HepG2 (cell line): ENCODE measurements around the gene DCN. TPM values are rescaled to one million over a fixed set of nuclear protein-coding genes. Genes with fewer than 3 reads are reported as not detected.
"Not testable (repeated sequence)": the region's sequence is repeated elsewhere in the genome, so short reads cannot be mapped to it uniquely, and the experiment has no call there.

Experiments
- ATAC-seq: fragments of 200-7000 bp; cut with Tn5 transposase; 3 replicates; pipeline ENCODE4 v1.9.1; 2020; ENCODE audit warnings: mild to moderate bottlenecking, moderate library complexity
- BruUV-seq: library from RNA; stranded (reverse); fragments of 400-500 nt; replicated peaks from 2 replicates; lab custom pipeline; 2021; lab: Mats Ljungman, UMichigan
- CTCF ChIA-PET: fragments of 300-600 bp; formaldehyde crosslinking; extraction: SDS; loops from one replicate; lab custom pipeline; 2021; ENCODE audit warnings: low total read pairs, inconsistent platforms, low intra/inter-chr PET ratio; lab: Yijun Ruan, JAX
- POLR2A ChIA-PET: fragments of 350-600 bp; sonication (Branson Sonifier 250); formaldehyde crosslinking; loops from one replicate; lab custom pipeline; 2020; ENCODE audit warnings: antibody characterized with exemption, inconsistent platforms; lab: Yijun Ruan, JAX
- DNase-seq: peaks from one replicate; pipeline ENCODE4 v3.0.0-alpha.2; 2015; ENCODE audit warnings: low spot score
- FAIRE-seq: peaks from 3 replicates; lab custom pipeline; 2011; peaks lifted over from hg19 to GRCh38; lab: Jason Lieb, UNC
- H2AFZ ChIP-seq: one replicate; pipeline ENCODE4 v1.6.1; 2011; ENCODE audit warnings: low read length, inconsistent platforms
- H3K27ac ChIP-seq: fragments of 300-600 bp; 3 replicates; pipeline ENCODE4 v1.8.0; 2011; ENCODE audit warnings: mixed run types, mild to moderate bottlenecking, mixed read lengths, low read length, inconsistent platforms; ENCODE audit not compliant: insufficient read depth; ENCODE audit errors: extremely low read length
- H3K27me3 ChIP-seq, 2 experiments: fragments of 200-600 bp in 1 of 2; 2 replicates in 1 of 2; 3 replicates in 1 of 2; pipeline versions ENCODE4 v1.6.0 to v1.8.0; 2011; ENCODE audit warnings: low read length in 2 of 2, mild to moderate bottlenecking in 2 of 2, moderate library complexity in 2 of 2, inconsistent platforms in 1 of 2; ENCODE audit not compliant: insufficient read depth in 2 of 2, control insufficient read depth in 1 of 2
- H3K36me3 ChIP-seq, 2 experiments: fragments of 200-600 bp in 1 of 2; replicated peaks in 1 of 2; 2 replicates in 1 of 2; 3 replicates in 1 of 2; pipeline versions ENCODE4 v1.5.1 to v1.8.0; 2011; ENCODE audit warnings: low read length in 2 of 2, inconsistent platforms in 1 of 2; ENCODE audit not compliant: insufficient read depth in 2 of 2, control insufficient read depth in 1 of 2
- H3K4me1 ChIP-seq: 2 replicates; pipeline ENCODE4 v1.5.1; 2012; ENCODE audit warnings: low read length, inconsistent platforms; ENCODE audit not compliant: insufficient read depth
- H3K4me2 ChIP-seq: 2 replicates; pipeline ENCODE4 v1.6.0; 2011; ENCODE audit warnings: low read depth, low read length, inconsistent platforms
- H3K4me3 ChIP-seq, 3 experiments: fragments of 200-600 bp in 1 of 3; sonication (generic), shearing (Covaris generic) in 1 of 3; replicated peaks in 1 of 3; 2 replicates each; pipeline ENCODE4 v1.5.1; 2011 to 2016; ENCODE audit warnings: low read length in 3 of 3, inconsistent platforms in 2 of 3, low read depth in 2 of 3, mild to moderate bottlenecking in 2 of 3, control low read depth in 1 of 3, mixed read lengths in 1 of 3; ENCODE audit not compliant: insufficient read depth in 1 of 3
- H3K79me2 ChIP-seq: one replicate; pipeline ENCODE4 v1.6.1; 2011; ENCODE audit warnings: low read length, inconsistent platforms; ENCODE audit not compliant: insufficient read depth
- H3K9ac ChIP-seq: 2 replicates; pipeline ENCODE4 v1.6.0; 2011; ENCODE audit warnings: mild to moderate bottlenecking, low read depth, low read length, inconsistent platforms; ENCODE audit not compliant: insufficient read depth
- H3K9me3 ChIP-seq: 2 replicates; pipeline ENCODE4 v1.5.1; 2012; ENCODE audit warnings: mild to moderate bottlenecking, low read length
- H4K20me1 ChIP-seq: 2 replicates; pipeline ENCODE4 v1.6.0; 2011; ENCODE audit warnings: inconsistent platforms, mild to moderate bottlenecking, low read length, moderate library complexity; ENCODE audit not compliant: insufficient read depth
- AGO2 ChIP-seq: fragments of 200-400 bp; formaldehyde crosslinking; optimal IDR thresholded peaks from 2 replicates; pipeline ENCODE3; 2017; ENCODE audit warnings: mild to moderate bottlenecking, low read depth, low read length, moderate library complexity
- AHR ChIP-seq: IDR thresholded peaks from 2 replicates; pipeline ENCODE4 v1.6.1; 2018; ENCODE audit warnings: missing genetic modification reagents, missing compliant biosample characterization
- ARHGAP35 ChIP-seq: sonication (generic); formaldehyde crosslinking; IDR thresholded peaks from 2 replicates; pipeline ENCODE4 v1.9.0; 2022; ENCODE audit warnings: mild to moderate bottlenecking, inconsistent platforms, moderate library complexity, missing genetic modification reagents, borderline replicate concordance
- ATAD3A ChIP-seq: sonication (generic); formaldehyde crosslinking; IDR thresholded peaks from 2 replicates; pipeline ENCODE4 v1.4.0; 2020; ENCODE audit warnings: missing genetic modification reagents
- CBX1 ChIP-seq: IDR thresholded peaks from one replicate; pipeline ENCODE4 v1.6.1; 2016; ENCODE audit warnings: antibody characterized with exemption, low read depth
- GABPB1 ChIP-seq: IDR thresholded peaks from 2 replicates; pipeline ENCODE4 v1.6.1; 2016; ENCODE audit warnings: mild to moderate bottlenecking, missing genetic modification reagents, moderate library complexity, missing compliant biosample characterization
- HMGA1 ChIP-seq: sonication (generic); formaldehyde crosslinking; conservative IDR thresholded peaks from 2 replicates; pipeline ENCODE4 v1.4.0; 2020; ENCODE audit warnings: missing genetic modification reagents
- JUN ChIP-seq: sonication (generic); formaldehyde crosslinking; IDR thresholded peaks from 2 replicates; pipeline ENCODE4 v1.4.0; 2020; ENCODE audit warnings: mild to moderate bottlenecking, missing genetic modification reagents
- MED8 ChIP-seq: sonication (generic); formaldehyde crosslinking; IDR thresholded peaks from 2 replicates; pipeline ENCODE4 v1.8.1; 2023; ENCODE audit warnings: mild to moderate bottlenecking, missing genetic modification reagents; ENCODE audit not compliant: insufficient replicate concordance
- MEIS2 ChIP-seq: sonication (generic); formaldehyde crosslinking; IDR thresholded peaks from 2 replicates; pipeline ENCODE4 v1.9.0; 2021; ENCODE audit warnings: mild to moderate bottlenecking, missing genetic modification reagents
- MYC ChIP-seq: sonication (generic); formaldehyde crosslinking; IDR thresholded peaks from 2 replicates; pipeline ENCODE4 v1.9.0; 2021; ENCODE audit warnings: missing genetic modification reagents, borderline replicate concordance
- NFATC3 ChIP-seq: sonication (generic); formaldehyde crosslinking; IDR thresholded peaks from 2 replicates; pipeline ENCODE4 v1.5.1; 2020; ENCODE audit warnings: mild to moderate bottlenecking, missing genetic modification reagents
- PHF5A ChIP-seq: IDR thresholded peaks from one replicate; pipeline ENCODE4 v1.6.1; 2018; ENCODE audit warnings: low read depth, missing genetic modification reagents; ENCODE audit not compliant: unreplicated experiment
- SNAPC2 ChIP-seq: sonication (generic); formaldehyde crosslinking; IDR thresholded peaks from 2 replicates; pipeline ENCODE4 v1.8.1; 2022; ENCODE audit warnings: mild to moderate bottlenecking, missing genetic modification reagents
- TEAD3 ChIP-seq: optimal IDR thresholded peaks from 2 replicates; pipeline ENCODE3; 2016; ENCODE audit warnings: borderline replicate concordance
- ZIK1 ChIP-seq: sonication (generic); formaldehyde crosslinking; IDR thresholded peaks from 2 replicates; pipeline ENCODE4 v1.5.0; 2020; ENCODE audit warnings: mild to moderate bottlenecking, low read depth, missing genetic modification reagents, borderline replicate concordance
- ZNF160 ChIP-seq: sonication (generic); formaldehyde crosslinking; IDR thresholded peaks from 2 replicates; pipeline ENCODE4 v1.8.0; 2022; ENCODE audit warnings: mild to moderate bottlenecking, inconsistent platforms, missing genetic modification reagents
- ZNF276 ChIP-seq: sonication (generic); formaldehyde crosslinking; IDR thresholded peaks from 2 replicates; pipeline ENCODE4 v1.4.0; 2020; ENCODE audit warnings: mild to moderate bottlenecking, low read depth, missing genetic modification reagents
- ZNF567 ChIP-seq: sonication (generic); formaldehyde crosslinking; IDR thresholded peaks from 2 replicates; pipeline ENCODE4 v1.8.1; 2023; ENCODE audit warnings: mild to moderate bottlenecking, missing genetic modification reagents, borderline replicate concordance
- ZNF644 ChIP-seq: IDR thresholded peaks from 2 replicates; pipeline ENCODE4 v1.6.1; 2016; ENCODE audit warnings: low read depth
- in situ Hi-C: cut with HindIII; loops from 2 replicates; pipeline ENCODE4 v1.10.0; 2017; ENCODE audit warnings: low pct_unique_long_range_greater_than_20kb; ENCODE audit not compliant: extremely low pct_ligation_motif_present
- intact Hi-C: fragments of 100-400 bp; cut with micrococcal nuclease; formaldehyde crosslinking; loops from one replicate; pipeline ENCODE4 v1.10.0; 2022; ENCODE audit not compliant: unreplicated experiment
- polyA plus RNA-seq, 8 experiments: library from polyadenylated mRNA; depleted of rRNA in 3 of 8; stranded (reverse) in 7 of 8; unstranded in 1 of 8; fragments of >200 nt; fragmentation: Illumina TruSeq in 4 of 8; extraction: Trizol in 4 of 8; gene quantifications; 2 replicates each; pipeline versions ENCODE4 v1.2.1 to v1.2.3, GENCODE V29; 2011 to 2016; ENCODE audit warnings: low read depth in 4 of 8, missing spikeins in 1 of 8, mixed read lengths in 1 of 8; ENCODE audit not compliant: insufficient read depth in 1 of 8
- total RNA-seq, 5 experiments: library from RNA; depleted of rRNA; stranded (reverse); fragments of >200 nt; fragmentation: Illumina TruSeq; extraction: Trizol; gene quantifications; 2 replicates each; pipeline ENCODE4 v1.2.3, GENCODE V29; 2016; ENCODE audit warnings: low read depth in 1 of 5

Gene DCN
- total and polyA plus RNA-seq, 2 of the 13 experiments (the other 11 are each of a cell fraction or from before 2014, with no cell fraction given), result not detected

- H3K4me3 ChIP-seq, result no peak overlapping the region
- no peak overlapping the region for H3K9ac ChIP-seq
- no peak overlapping the region for H3K4me2 ChIP-seq
- H4K20me1 ChIP-seq, result no peaks in the 10 kb centered on the region
- FAIRE-seq, result no peak
- H3K79me2 ChIP-seq, result no peaks in the 10 kb centered on the region
- ChIA-PET CTCF (no interaction called here), POLR2A (no interaction called here)
- H3K27me3 ChIP-seq, result no peaks in the 10 kb centered on the region; a peak in 1 of 5 replicates
- no peaks in the 10 kb centered on the region for H3K4me1 ChIP-seq
- DNase-seq, result no peak
- intact Hi-C loops (no loop called here), in situ Hi-C loops (no loop called here)
- TF ChIP-seq JUN (CRISPR knock-in tag) (no peak), NFATC3 (CRISPR knock-in tag) (no peak), AHR (no peak), ZNF276 (CRISPR knock-in tag) (no peak), MYC (CRISPR knock-in tag) (no peak), CBX1 (no peak), MED8 (CRISPR knock-in tag) (no peak), ZNF644 (CRISPR knock-in tag) (no peak), ZIK1 (CRISPR knock-in tag) (no peak), ZNF160 (CRISPR knock-in tag) (no peak), PHF5A (CRISPR knock-in tag) (no peak), TEAD3 (CRISPR knock-in tag) (no peak), GABPB1 (no peak), ARHGAP35 (CRISPR knock-in tag) (no peak), SNAPC2 (no peak), AGO2 (no peak), HMGA1 (CRISPR knock-in tag) (no peak), MEIS2 (CRISPR knock-in tag) (no peak), ATAD3A (no peak), ZNF567 (no peak)
- no TSS peak for BruUV-seq
- no peak overlapping the region for H3K27ac ChIP-seq
- peaks cover 12% of the 10 kb centered on the region; the same call in 1 of the 2 replicates for H3K9me3 ChIP-seq
- no peak for ATAC-seq
- H2AFZ ChIP-seq, result no peak overlapping the region
- H3K36me3 ChIP-seq, result no peaks in the 10 kb centered on the region
Measured at GRCh38 chr12:91210144-91210543, 27.5 kb upstream of the DCN start.

- FAIRE-seq, CTCF ChIA-PET: not testable (repeated sequence)
Measured at GRCh38 chr12:91207301-91207700, 24.7 kb upstream of the DCN start.

More at GRCh38 chr12:91207301-91207700, 24.7 kb upstream of the DCN start:
- H3K27me3 ChIP-seq, H3K4me3 ChIP-seq, intact Hi-C loops, BruUV-seq, H3K27ac ChIP-seq, ATAC-seq, H3K4me2 ChIP-seq, POLR2A ChIA-PET, H3K9ac ChIP-seq, H2AFZ ChIP-seq, H3K79me2 ChIP-seq, DNase-seq, H3K4me1 ChIP-seq, H3K36me3 ChIP-seq, H3K9me3 ChIP-seq, H4K20me1 ChIP-seq, in situ Hi-C loops: not testable (repeated sequence)
